22Rv1 (cell line): ENCODE results near the gene KIR2DL4.

Experiments used
- CTCF ChIP-seq: fragments of 450-650 bp; IDR thresholded peaks from 2 replicates; pipeline ENCODE4 v1.5.1; 2017; ENCODE audit warnings: mild to moderate bottlenecking
- ZFX ChIP-seq: fragments of 450-650 bp; IDR thresholded peaks from 2 replicates; pipeline ENCODE4 v1.6.1; 2017; ENCODE audit warnings: antibody characterized with exemption, borderline replicate concordance

- no peak for TF ChIP-seq CTCF
- no peak for TF ChIP-seq ZFX
These were observed 691 bp downstream of the KIR2DL4 start for GRCh38 chr19:54804101-54804500.
